Activated CD4-positive, alpha-beta memory T cell treated with anti-CD3 and anti-CD28 coated beads, Interleukin-2, amount 10 ng/mL, durations not matched to agents 7 days and 5 days (primary cell): ENCODE data around the gene TGOLN2. TPM values are rescaled to one million over a fixed set of nuclear protein-coding genes. Genes with fewer than 3 reads are reported as not detected.
"Not testable (repeated sequence)": the region's sequence is repeated elsewhere in the genome, so short reads cannot be mapped to it uniquely, and the experiment has no call there.

Experiments
- CTCF ChIA-PET: fragments of 350-600 bp; sonication (Branson Sonifier 250); formaldehyde crosslinking; loops from one replicate; lab custom pipeline; 2021; ENCODE audit warnings: antibody characterized with exemption, inconsistent platforms; lab: Charles Lee
- POLR2A ChIA-PET: fragments of 350-600 bp; sonication (Branson Sonifier 250); formaldehyde crosslinking; loops from one replicate; lab custom pipeline; 2021; ENCODE audit warnings: antibody characterized with exemption; lab: Charles Lee
- DNase-seq: peaks from one replicate; pipeline ENCODE4 v3.0.0-alpha.2; 2020
- H3K27ac Mint-ChIP-seq: one replicate; pipeline ENCODE4 v1.8.0; 2021; ENCODE audit warnings: mild to moderate bottlenecking, mixed read lengths
- H3K27me3 Mint-ChIP-seq: one replicate; pipeline ENCODE4 v1.8.0; 2021; ENCODE audit warnings: mixed read lengths
- H3K36me3 Mint-ChIP-seq: one replicate; pipeline ENCODE4 v1.8.0; 2021; ENCODE audit warnings: low read depth, mixed read lengths
- H3K4me1 Mint-ChIP-seq: one replicate; pipeline ENCODE4 v1.8.0; 2021; ENCODE audit warnings: mixed read lengths
- H3K4me3 Mint-ChIP-seq: one replicate; pipeline ENCODE4 v1.8.0; 2021; ENCODE audit warnings: mild to moderate bottlenecking, mixed read lengths
- H3K9me3 Mint-ChIP-seq: one replicate; pipeline ENCODE4 v1.8.0; 2021; ENCODE audit warnings: mixed read lengths
- total RNA-seq, 2 experiments: library from RNA; stranded (reverse); gene quantifications; one replicate each; pipeline ENCODE4 v1.2.3, GENCODE V29; 2021

TGOLN2 gene
- total RNA-seq, 2 experiments from 2014 or later, result 129 to 131 TPM

DNA sequence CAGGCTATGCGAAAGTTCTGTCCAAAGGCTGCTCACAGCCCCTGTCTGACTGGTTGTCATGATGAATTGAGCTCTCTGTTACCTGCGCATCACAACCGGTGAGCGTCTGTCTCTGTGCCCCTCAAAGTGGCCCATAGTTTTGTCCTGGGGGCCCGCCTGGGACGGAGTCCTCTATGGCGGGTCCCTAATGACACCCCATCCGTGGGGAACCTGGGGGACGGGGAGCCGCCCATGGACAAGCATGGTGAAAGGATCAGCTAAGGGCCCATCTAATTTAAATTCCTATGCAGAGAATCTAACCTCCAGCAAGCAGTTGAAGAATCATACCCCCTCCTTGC, 27.3 kb upstream of the TGOLN2 start:
- peak overlapping the region; percentile 99 for H3K4me3 Mint-ChIP-seq
- H3K27me3 Mint-ChIP-seq, result no peaks in the 10 kb centered on the region
- no peaks in the 10 kb centered on the region for H3K9me3 Mint-ChIP-seq
- ChIA-PET POLR2A (interaction anchor here (0.6 to 14.8 kb wide), 24 partner anchors 9 to 1086 kb away, joined by 3 to 234 read pairs (median 8); partner anchors contain the start of genes CAPG, GGCX, KDM3A and MAT2A), CTCF (interaction anchor here (0.9 to 2.1 kb wide), 6 partner anchors 14 to 282 kb away, joined by 3 to 10 read pairs (median 6); partner anchors contain the start of gene TGOLN2)
- no peak for DNase-seq
- H3K27ac Mint-ChIP-seq, result peak overlapping the region; percentile 93
- peaks cover 47% of the 10 kb centered on the region for H3K36me3 Mint-ChIP-seq
- H3K4me1 Mint-ChIP-seq, result peaks cover 45% of the 10 kb centered on the region

GRCh38 chr2:85354286-85355072, 26.7 kb upstream of the TGOLN2 start, which contains the start of the genes ELMOD3 and RETSAT:
TSS of gene ELMOD3 (plus strand) at chr2:85354769. CDS start at chr2:85357199, 2,430 bp downstream.
TSS of gene RETSAT (minus strand) at chr2:85354528. CDS start at chr2:85354507, 21 bp downstream.
- no peaks in the 10 kb centered on the region for H3K27me3 Mint-ChIP-seq
- ChIA-PET CTCF (interaction anchor here (0.9 to 2.1 kb wide), 8 partner anchors 13 to 283 kb away, joined by 3 to 10 read pairs (median 4); partner anchors contain the start of genes MAT2A and TGOLN2), POLR2A (interaction anchor here (0.6 to 14.8 kb wide), 31 partner anchors 8 to 1086 kb away, joined by 3 to 234 read pairs (median 7); partner anchors contain the start of genes CAPG, GGCX, KDM3A and MAT2A)
- H3K4me1 Mint-ChIP-seq, result peaks cover 45% of the 10 kb centered on the region
- H3K27ac Mint-ChIP-seq, result peak within 1 kb of the TSS; percentile 93
- H3K4me3 Mint-ChIP-seq, result peak within 1 kb of the TSS; percentile 99
- no peaks in the 10 kb centered on the region for H3K9me3 Mint-ChIP-seq
- peaks cover 49% of the 10 kb centered on the region for H3K36me3 Mint-ChIP-seq
- DNase-seq, result peak; percentile 98

DNA sequence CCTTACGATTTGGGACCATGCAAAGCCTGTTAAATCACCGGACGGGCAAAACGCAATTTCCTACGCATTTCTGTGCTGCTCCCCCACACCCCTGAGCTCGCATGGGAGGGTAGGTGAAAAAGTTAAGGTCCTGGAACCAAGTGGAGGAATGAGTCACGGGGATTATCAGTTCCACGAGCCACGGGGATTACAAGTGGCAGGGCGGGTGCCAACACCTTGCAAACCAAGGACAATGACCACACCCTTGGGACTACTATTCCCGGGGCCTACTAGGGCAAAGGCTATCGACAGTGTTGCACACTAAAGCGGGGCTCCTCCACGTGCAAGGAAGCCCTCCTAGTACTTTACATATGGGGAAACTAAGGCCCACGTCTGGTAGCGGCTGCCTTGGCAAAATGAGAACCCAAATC, 26.1 kb upstream of the TGOLN2 start:
- H3K9me3 Mint-ChIP-seq, result no peaks in the 10 kb centered on the region
- peak overlapping the region; percentile 99 for H3K4me3 Mint-ChIP-seq
- peaks cover 52% of the 10 kb centered on the region for H3K36me3 Mint-ChIP-seq
- H3K4me1 Mint-ChIP-seq, result peaks cover 43% of the 10 kb centered on the region
- ChIA-PET CTCF (interaction anchor here (1.1 to 2.1 kb wide), 7 partner anchors 17 to 283 kb away, joined by 3 to 10 read pairs (median 5); partner anchors contain the start of genes MAT2A and TGOLN2), POLR2A (interaction anchor here (0.6 to 14.8 kb wide), 27 partner anchors 12 to 384 kb away, joined by 3 to 234 read pairs (median 7); partner anchors contain the start of genes CAPG, GGCX, MAT2A and SH2D6)
- peak overlapping the region; percentile 93 for H3K27ac Mint-ChIP-seq
- no peaks in the 10 kb centered on the region for H3K27me3 Mint-ChIP-seq
- DNase-seq, result no peak

DNA sequence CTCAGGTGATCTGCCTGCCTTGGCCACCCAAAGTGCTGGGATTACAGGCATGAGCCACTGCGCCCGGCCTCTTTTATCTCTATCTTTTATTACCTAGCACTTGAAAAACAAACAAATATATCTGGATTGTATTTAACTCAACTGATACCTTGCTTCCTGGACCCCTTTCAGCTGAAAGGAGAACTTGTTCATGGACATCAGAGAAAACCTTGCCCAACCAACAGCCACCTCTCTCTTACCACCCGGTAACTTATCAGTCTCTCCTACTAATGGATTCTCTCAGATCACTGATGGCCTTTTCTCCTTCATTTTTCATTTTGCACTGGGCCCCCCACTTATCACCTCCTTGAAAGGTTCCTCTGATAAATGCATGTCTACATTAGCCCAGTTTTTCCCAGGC, 19.8 kb upstream of the TGOLN2 start:
- H3K9me3 Mint-ChIP-seq, result no peaks in the 10 kb centered on the region
- peaks cover 52% of the 10 kb centered on the region for H3K36me3 Mint-ChIP-seq
- H3K4me3 Mint-ChIP-seq, result no peak overlapping the region
- no peak for DNase-seq
- H3K27me3 Mint-ChIP-seq, result no peaks in the 10 kb centered on the region
- CTCF ChIA-PET, result interaction anchor here (1.1 kb wide), 1 partner anchor 9 kb away, joined by 4 read pairs; no protein-coding TSS in a partner anchor
- peak overlapping the region; percentile 23 for H3K27ac Mint-ChIP-seq
- POLR2A ChIA-PET, result interaction anchor here (14.8 kb wide), 1 partner anchor 24 kb away, joined by 234 read pairs; the partner anchor contains the start of gene TGOLN2
- peaks cover 8% of the 10 kb centered on the region for H3K4me1 Mint-ChIP-seq

DNA sequence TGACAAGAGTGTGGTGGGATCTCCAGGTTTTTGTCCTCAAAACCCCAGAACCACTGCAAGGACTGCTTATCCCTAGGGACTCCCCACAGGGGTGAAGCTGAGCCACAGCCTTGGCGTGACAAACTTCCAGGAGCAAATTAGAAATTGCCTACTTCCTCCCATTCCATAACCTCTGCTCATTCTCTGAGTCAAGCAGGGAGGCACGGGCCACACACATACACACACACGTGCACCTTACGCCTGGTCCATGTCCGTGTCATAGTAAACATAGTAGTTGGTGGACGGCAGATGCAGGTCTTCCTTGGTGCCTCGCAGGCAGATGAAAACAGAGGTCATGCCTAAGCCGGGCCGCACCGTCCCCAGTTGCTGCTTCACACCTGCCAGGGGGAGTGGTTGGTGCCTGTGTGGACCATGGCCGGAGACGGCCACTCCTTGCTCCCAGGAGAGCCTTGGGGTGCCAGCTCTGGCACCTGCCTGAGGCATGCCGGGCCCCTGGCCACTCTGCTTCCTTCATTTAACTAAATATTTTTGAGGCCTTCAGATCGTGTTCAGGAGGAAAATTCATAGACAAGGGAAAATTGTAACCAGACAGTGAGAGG, 16.7 kb upstream of the TGOLN2 start:
- H3K4me1 Mint-ChIP-seq, result no peaks in the 10 kb centered on the region
- H3K27ac Mint-ChIP-seq, result no peak overlapping the region
- DNase-seq, result no peak
- H3K36me3 Mint-ChIP-seq, result peaks cover 37% of the 10 kb centered on the region
- no peak overlapping the region for H3K4me3 Mint-ChIP-seq
- no peaks in the 10 kb centered on the region for H3K9me3 Mint-ChIP-seq
- ChIA-PET CTCF (no interaction called here), POLR2A (no interaction called here)
- H3K27me3 Mint-ChIP-seq, result no peaks in the 10 kb centered on the region

GRCh38 chr2:85343207-85343895, 15.6 kb upstream of the TGOLN2 start:
- POLR2A ChIA-PET, result interaction anchor here (0.8 kb wide), 1 partner anchor 27 kb away, joined by 4 read pairs; no protein-coding TSS in a partner anchor

GRCh38 chr2:85342156-85342555, 14.4 kb upstream of the TGOLN2 start:
- Mint-ChIP-seq H3K4me1 (no peaks in the 10 kb centered on the region), H3K9me3 (no peaks in the 10 kb centered on the region), H3K4me3 (no peak overlapping the region), H3K27ac (no peak overlapping the region), H3K27me3 (peaks cover 12% of the 10 kb centered on the region), H3K36me3 (peaks cover 25% of the 10 kb centered on the region)
- DNase-seq, result no peak
- POLR2A ChIA-PET, result interaction anchor here (0.8 to 5.7 kb wide), 3 partner anchors 9 to 15 kb away, joined by 3 to 28 read pairs (median 5); partner anchors contain the start of genes ELMOD3, RETSAT and TGOLN2
- CTCF ChIA-PET, result interaction anchor here (1.1 to 1.2 kb wide), 2 partner anchors 13 to 42 kb away, joined by 3 read pairs; partner anchors contain the start of gene ELMOD3

More at GRCh38 chr2:85343207-85343895, 15.6 kb upstream of the TGOLN2 start:
- H3K9me3 Mint-ChIP-seq, H3K27ac Mint-ChIP-seq, DNase-seq, H3K4me3 Mint-ChIP-seq, H3K4me1 Mint-ChIP-seq, H3K27me3 Mint-ChIP-seq: not testable (repeated sequence)
- H3K36me3 Mint-ChIP-seq, result peaks cover 32% of the 10 kb centered on the region
- CTCF ChIA-PET, result interaction anchor here (1.2 kb wide), 1 partner anchor 43 kb away, joined by 3 read pairs; no protein-coding TSS in a partner anchor

GRCh38 chr2:85341269-85342029, 13.7 kb upstream of the TGOLN2 start:
- H3K36me3 Mint-ChIP-seq, result peaks cover 21% of the 10 kb centered on the region
- peaks cover 12% of the 10 kb centered on the region for H3K27me3 Mint-ChIP-seq
- CTCF ChIA-PET, result interaction anchor here (1.1 kb wide), 1 partner anchor 13 kb away, joined by 3 read pairs; the partner anchor contains the start of gene ELMOD3
- H3K4me1 Mint-ChIP-seq, result no peaks in the 10 kb centered on the region
- H3K27ac Mint-ChIP-seq, result no peak overlapping the region
- DNase-seq, result no peak
- no peaks in the 10 kb centered on the region for H3K9me3 Mint-ChIP-seq
- no peak overlapping the region for H3K4me3 Mint-ChIP-seq
- POLR2A ChIA-PET, result interaction anchor here (0.8 to 5.7 kb wide), 3 partner anchors 10 to 14 kb away, joined by 3 to 28 read pairs (median 5); partner anchors contain the start of genes ELMOD3, RETSAT and TGOLN2

- no peaks in the 10 kb centered on the region for H3K4me1 Mint-ChIP-seq
- CTCF ChIA-PET, result no interaction called here
- DNase-seq, result no peak
- peaks cover 12% of the 10 kb centered on the region for H3K27me3 Mint-ChIP-seq
- no peak overlapping the region for H3K4me3 Mint-ChIP-seq
- POLR2A ChIA-PET, result interaction anchor here (0.6 to 5.7 kb wide), 3 partner anchors 12 to 67 kb away, joined by 3 to 28 read pairs (median 3); partner anchors contain the start of genes ELMOD3, RETSAT and TGOLN2
- no peaks in the 10 kb centered on the region for H3K9me3 Mint-ChIP-seq
- peaks cover 21% of the 10 kb centered on the region for H3K36me3 Mint-ChIP-seq
- no peak overlapping the region for H3K27ac Mint-ChIP-seq
Observed at GRCh38 chr2:85340034-85340892, 12.5 kb upstream of the TGOLN2 start.

DNA sequence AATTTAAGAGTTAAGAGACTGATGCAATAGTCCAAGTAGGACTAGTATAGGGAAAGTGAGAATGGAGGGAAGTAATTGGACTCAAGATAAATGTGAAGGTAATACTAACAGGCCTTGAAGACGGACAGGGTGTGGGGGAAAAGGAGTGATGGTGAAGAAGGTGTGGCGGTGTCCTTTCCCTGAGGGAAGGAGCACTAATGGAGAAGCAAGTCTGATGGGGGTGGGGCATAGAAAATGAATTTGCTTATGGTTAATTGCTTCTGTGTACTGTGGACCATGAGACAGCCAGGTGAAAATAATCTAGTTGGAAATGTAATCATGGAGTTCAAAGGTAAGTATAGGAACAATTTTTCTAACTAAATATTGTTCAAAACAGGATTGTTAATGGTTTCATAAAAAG, 7.1 kb upstream of the TGOLN2 start:
- Mint-ChIP-seq H3K9me3 (no peaks in the 10 kb centered on the region), H3K4me1 (peaks cover 15% of the 10 kb centered on the region), H3K27ac (no peak overlapping the region), H3K36me3 (no peaks in the 10 kb centered on the region), H3K4me3 (no peak overlapping the region), H3K27me3 (peaks cover 14% of the 10 kb centered on the region)
- CTCF ChIA-PET, result no interaction called here
- DNase-seq, result no peak
- POLR2A ChIA-PET, result no interaction called here
